SK-N-SH (cell line): ENCODE measurements around the gene SLF2. TPM values are rescaled to one million over a fixed set of nuclear protein-coding genes. Genes with fewer than 3 reads are reported as not detected.

Experiments
- CTCF ChIA-PET: fragments of 300-600, 350-600 bp; formaldehyde crosslinking; extraction: SDS; loops from one replicate; lab custom pipeline; 2021; lab: Yijun Ruan, JAX
- POLR2A ChIA-PET: fragments of 350-600 bp; sonication (Branson Sonifier 250); formaldehyde crosslinking; extraction: SDS; loops from one replicate; lab custom pipeline; 2020; ENCODE audit warnings: antibody characterized with exemption, inconsistent platforms; lab: Yijun Ruan, JAX
- DNase-seq: peaks from one replicate; pipeline ENCODE4 v3.0.0; 2012
- H2AFZ ChIP-seq: fragments of 200-600 bp; sonication (generic); 2 replicates; pipeline ENCODE4 v1.8.1; 2016; ENCODE audit warnings: antibody characterized with exemption, mild to moderate bottlenecking, low read depth
- H3F3A ChIP-seq: fragments of 200-600 bp; sonication (generic); replicated peaks from 2 replicates; pipeline ENCODE3; 2016; ENCODE audit warnings: antibody characterized with exemption, mild to moderate bottlenecking; ENCODE audit not compliant: insufficient read depth
- H3K27ac ChIP-seq, 2 experiments: fragments of 200-500 bp in 1 of 2; fragments of 200-600 bp in 1 of 2; sonication (Bioruptor generic) in 1 of 2; sonication (generic), shearing (Covaris generic) in 1 of 2; 2 replicates each; pipeline versions ENCODE4 v1.5.1 to v1.6.1; 2014 to 2016; ENCODE audit warnings: low read depth in 2 of 2, inconsistent platforms in 1 of 2, low read length in 1 of 2, mild to moderate bottlenecking in 1 of 2, mixed read lengths in 1 of 2
- H3K27me3 ChIP-seq: fragments of 200-600 bp; sonication (generic), shearing (Covaris generic); 2 replicates; pipeline ENCODE4 v1.6.1; 2016; ENCODE audit warnings: mixed run types; ENCODE audit not compliant: insufficient read depth
- H3K36me3 ChIP-seq, 2 experiments: fragments of 200-500 bp in 1 of 2; fragments of 200-600 bp in 1 of 2; sonication (Bioruptor generic) in 1 of 2; sonication (generic) in 1 of 2; replicated peaks in 1 of 2; 2 replicates each; pipeline versions ENCODE3 to v1.5.1; 2014 to 2016; ENCODE audit warnings: low read length in 1 of 2, mild to moderate bottlenecking in 1 of 2; ENCODE audit not compliant: insufficient read depth in 2 of 2, control insufficient read depth in 1 of 2
- H3K4me1 ChIP-seq, 2 experiments: fragments of 200-500 bp in 1 of 2; fragments of 200-600 bp in 1 of 2; sonication (Bioruptor generic) in 1 of 2; sonication (generic), shearing (Covaris generic) in 1 of 2; 2 replicates each; pipeline versions ENCODE4 v1.5.1 to v1.6.1; 2014 to 2016; ENCODE audit warnings: low read depth in 1 of 2, low read length in 1 of 2, mixed run types in 1 of 2; ENCODE audit not compliant: insufficient read depth in 2 of 2, control insufficient read depth in 1 of 2
- H3K4me2 ChIP-seq: fragments of 200-600 bp; sonication (generic), shearing (Covaris generic); 2 replicates; pipeline ENCODE4 v1.6.1; 2017; ENCODE audit warnings: mixed run types
- H3K4me3 ChIP-seq, 2 experiments: fragments of 200-500 bp in 1 of 2; fragments of 200-600 bp in 1 of 2; sonication (Bioruptor generic) in 1 of 2; sonication (generic), shearing (Covaris generic) in 1 of 2; 2 replicates each; pipeline versions ENCODE4 v1.5.1 to v1.8.1; 2014 to 2016; ENCODE audit warnings: low read depth in 2 of 2, inconsistent platforms in 1 of 2, low read length in 1 of 2, mild to moderate bottlenecking in 1 of 2, mixed read lengths in 1 of 2, moderate library complexity in 1 of 2
- H3K79me2 ChIP-seq: fragments of 200-600 bp; sonication (generic); 2 replicates; pipeline ENCODE4 v1.8.1; 2017; ENCODE audit warnings: mild to moderate bottlenecking; ENCODE audit not compliant: insufficient read depth
- H3K9ac ChIP-seq: fragments of 200-600 bp; sonication (generic); 2 replicates; pipeline ENCODE4 v1.6.1; 2017; ENCODE audit warnings: mixed run types
- H3K9me2 ChIP-seq: fragments of 200-600 bp; sonication (generic); 2 replicates; pipeline ENCODE4 v1.6.1; 2017; ENCODE audit warnings: mixed run types
- H3K9me3 ChIP-seq: fragments of 200-600 bp; sonication (generic); 2 replicates; pipeline ENCODE4 v1.6.1; 2017; ENCODE audit warnings: mixed run types, mild to moderate bottlenecking, moderate library complexity
- H4K20me1 ChIP-seq: fragments of 200-600 bp; sonication (generic); 2 replicates; pipeline ENCODE4 v1.6.1; 2017; ENCODE audit warnings: mild to moderate bottlenecking, mixed run types; ENCODE audit not compliant: insufficient read depth
- CHD2 ChIP-seq: fragments of 150-350 bp; IDR thresholded peaks from 2 replicates; pipeline ENCODE4 v1.6.1; 2018; ENCODE audit warnings: low read length; ENCODE audit not compliant: partially characterized antibody
- EP300 ChIP-seq, 2 experiments: IDR thresholded peaks; 2 replicates each; pipeline versions ENCODE4 v1.4.0 to v1.6.1; 2012; ENCODE audit warnings: borderline replicate concordance in 1 of 2, low read depth in 1 of 2, low read length in 1 of 2
- FOXJ3 ChIP-seq: sonication (generic); formaldehyde crosslinking; IDR thresholded peaks from 2 replicates; pipeline ENCODE4 v1.5.1; 2020; ENCODE audit warnings: mild to moderate bottlenecking, missing genetic modification reagents
- GABPA ChIP-seq: IDR thresholded peaks from 2 replicates; pipeline ENCODE4 v1.4.0; 2012; ENCODE audit warnings: low read depth, mild to moderate bottlenecking
- IRF3 ChIP-seq: fragments of 150-350 bp; IDR thresholded peaks from 2 replicates; pipeline ENCODE4 v1.6.1; 2016; ENCODE audit warnings: mild to moderate bottlenecking, low read depth, low read length
- MAX ChIP-seq: IDR thresholded peaks from 2 replicates; pipeline ENCODE4 v1.4.0; 2012; ENCODE audit warnings: low read depth
- NFIC ChIP-seq: IDR thresholded peaks from 2 replicates; pipeline ENCODE4 v1.4.0; 2012; ENCODE audit warnings: borderline replicate concordance
- NRF1 ChIP-seq: IDR thresholded peaks from 2 replicates; pipeline ENCODE4 v1.6.1; 2012; ENCODE audit warnings: low read depth, mild to moderate bottlenecking, low read length
- POLR2AphosphoS5 ChIP-seq: IDR thresholded peaks from 2 replicates; pipeline ENCODE4 v1.6.1; 2012; ENCODE audit warnings: low read depth, low read length
- RCOR1 ChIP-seq: fragments of 150-350 bp; IDR thresholded peaks from 2 replicates; pipeline ENCODE4 v1.6.1; 2017; ENCODE audit warnings: antibody characterized with exemption, low read length
- RFX5 ChIP-seq: IDR thresholded peaks from 2 replicates; pipeline ENCODE4 v1.6.1; 2012; ENCODE audit warnings: mild to moderate bottlenecking, improper control_type of control experiment, low read length
- RXRA ChIP-seq: IDR thresholded peaks from 2 replicates; pipeline ENCODE4 v1.4.0; 2012; ENCODE audit warnings: low read depth, mild to moderate bottlenecking, borderline replicate concordance
- TCF12 ChIP-seq: IDR thresholded peaks from 2 replicates; pipeline ENCODE4 v1.4.0; 2012
- USF1 ChIP-seq: IDR thresholded peaks from 2 replicates; pipeline ENCODE4 v1.4.0; 2012; ENCODE audit warnings: low read depth, borderline replicate concordance
- USF2 ChIP-seq: fragments of 150-350 bp; IDR thresholded peaks from 2 replicates; pipeline ENCODE4 v1.6.1; 2017; ENCODE audit warnings: antibody characterized with exemption, low read length, low read depth, borderline replicate concordance
- WGBS: methylation state at CpG from one replicate; pipeline ENCODE4 v1.1.6; 2017; ENCODE audit warnings: low lambda C conversion rate; 5-methylcytosine and 5-hydroxymethylcytosine counted together
- polyA plus RNA-seq, 3 experiments: library from polyadenylated mRNA; depleted of rRNA; stranded (reverse); fragments of >200 nt; gene quantifications; 2 replicates each; pipeline ENCODE4 v1.2.3, GENCODE V29; 2012

The SLF2 gene
- polyA plus RNA-seq, 1 of the 3 experiments (the other 2 are of a cell fraction), result 6.3 TPM

- TF ChIP-seq NFIC (no peak), TCF12 (no peak), NRF1 (no peak), GABPA (no peak), POLR2AphosphoS5 (no peak), USF1 (no peak), RCOR1 (no peak)
These were observed 70.4 kb downstream of the SLF2 start (continued) for GRCh38 chr10:100982916-100983830.

GRCh38 chr10:100983868-100984671 is 71.3 kb downstream of the SLF2 start:
- Histone ChIP-seq H3K9ac (no peak overlapping the region), H3K27ac (no peak overlapping the region), H3K4me2 (no peak overlapping the region), H3K79me2 (peaks cover 38% of the 10 kb centered on the region), H3K4me3 (no peak overlapping the region), H3K36me3 (peaks cover 13 to 40% of the 10 kb centered on the region in 2 experiments), H3F3A (no peaks in the 10 kb centered on the region), H2AFZ (no peak overlapping the region), H3K4me1 (peaks cover 19 to 29% of the 10 kb centered on the region in 2 experiments), H4K20me1 (no peaks in the 10 kb centered on the region), H3K9me2 (no peaks in the 10 kb centered on the region), H3K9me3 (no peaks in the 10 kb centered on the region), H3K27me3 (no peaks in the 10 kb centered on the region)
- TF ChIP-seq RFX5 (no peak), USF1 (no peak), CHD2 (no peak), IRF3 (no peak), TCF12 (no peak), POLR2AphosphoS5 (no peak), RXRA (no peak), MAX (no peak), NFIC (no peak), USF2 (no peak), FOXJ3 (CRISPR knock-in tag) (no peak), RCOR1 (no peak), NRF1 (no peak), EP300 (IDR thresholded peaks at IDR 0.05; ENCODE audit: borderline replicate concordance in 1 of 2, low read depth in 1 of 2, low read length in 1 of 2) (no peak)
- POLR2A ChIA-PET, result no interaction called here
- DNase-seq, result no peak
- CTCF ChIA-PET, result interaction anchor here (0.7 to 8.5 kb wide), 3 partner anchors 10 to 35 kb away, joined by 3 to 81 read pairs (median 4); partner anchors contain the start of gene LZTS2
- WGBS, result 85% methylated on average over 3 of the region's 13 CpGs
